Pancreas (tissue), 10 donors: Measurements from ENCODE around the gene CDKAL1. TPM values are rescaled to one million over a fixed set of nuclear protein-coding genes. Genes with fewer than 3 reads are reported as not detected.

Source experiments
- ATAC-seq, 4 donors: fragments of 200-7000 bp; cut with Tn5 transposase; one replicate each; pipeline versions ENCODE4 v1.8.0 to v1.9.1; 2020; ENCODE audit warnings: mild to moderate bottlenecking in 4 of 4, moderate library complexity in 4 of 4
- DNase-seq, 6 donors: peaks; one replicate each; pipeline ENCODE4 v3.0.0-alpha.2; 2020
- FAIRE-seq: peaks from 2 replicates; lab custom pipeline; 2012; peaks lifted over from hg19 to GRCh38; lab: Jason Lieb, UNC
- H3K27ac ChIP-seq, 4 donors: fragments of 200-600 bp; sonication (generic); 1 replicate in 3 of 4; 2 replicates in 1 of 4; pipeline versions ENCODE4 v1.5.0 to v1.8.0; 2020
- H3K27me3 ChIP-seq, 4 donors: fragments of 200-600 bp; one replicate each; pipeline ENCODE4 v1.8.0; 2021
- H3K36me3 ChIP-seq, 3 donors: fragments of 200-600 bp; sonication (generic) in 1 of 3; one replicate each; pipeline versions ENCODE4 v1.5.0 to v1.8.0; 2020 to 2021
- H3K4me1 ChIP-seq, 3 donors: fragments of 200-600 bp; one replicate each; pipeline ENCODE4 v1.8.0; 2021
- H3K4me3 ChIP-seq, 4 donors: fragments of 200-600 bp; sonication (generic) in 2 of 4; one replicate each; pipeline versions ENCODE4 v1.5.0 to v1.8.0; 2020 to 2021
- H3K9me3 ChIP-seq, 4 donors: fragments of 200-600 bp; one replicate each; pipeline ENCODE4 v1.8.0; 2021
- WGBS, 2 donors: extraction: QIAGEN DNeasy Blood & Tissue Kit; methylation state at CpG; one replicate each; pipeline ENCODE4 v1.1.7; 2013; 5-methylcytosine and 5-hydroxymethylcytosine counted together
- intact Hi-C, 3 donors: fragments of 100-400 bp; cut with DNase I; formaldehyde crosslinking; loops; one replicate each; pipeline versions ENCODE4 v1.11.1 to v1.14.2; 2022
- polyA plus RNA-seq, 2 donors: library from polyadenylated mRNA; stranded (reverse); fragments of 200-250 nt; gene quantifications; one replicate each; pipeline ENCODE4 v1.2.3, GENCODE V29; 2013
- total RNA-seq, 6 donors: library from RNA; stranded (reverse); fragmentation: NEBNext Ultra II Directional in 4 of 6; extraction: Animal tissue kit (Norgen Biotek cat#: 25700) in 4 of 6; gene quantifications; one replicate each; pipeline versions ENCODE4 v1.2.1 to v1.2.4, GENCODE V29; 2021 to 2023
- TF ChIP-seq, protein P1 (sequence below), 4 donors: fragments of 200-600 bp; sonication (generic) in 3 of 4; IDR thresholded peaks; one replicate each; pipeline versions ENCODE4 v1.5.0 to v1.8.0; 2021; ENCODE audit warnings: antibody characterized with exemption in 4 of 4
- donor health status: healthy with polysubstance abuse.
- donor health status: DM: no; HTN: no; CAD: no; lungs with moderate emphysema.
- donor health status: DM: no; HTN: no; CAD: no.
- donor health status: control.
- donor health status: control.
- donor health status: Bipolar disorder and iron deficiency.
- donor health status: DM: yes; HTN: yes; CAD: no.
- donor health status: DM: no; HTN: no; CAD: no.
- donor health status: DM: no; HTN: no; CAD: no.
- donor health status: DM: yes; HTN: yes; CAD: no.

The CDKAL1 gene
- total and polyA plus RNA-seq, 8 donors = 3.3 to 11.7 (median 8.2) TPM

GRCh38 chr6:20929283-20929682 is 395.0 kb downstream of the CDKAL1 start:
- no peak for DNase-seq
- intact Hi-C loops = no loop called here
- H3K27me3 ChIP-seq = no peaks in the 10 kb centered on the region
- no peak for ATAC-seq
- H3K4me3 ChIP-seq = no peak overlapping the region
- no peaks in the 10 kb centered on the region for H3K36me3 ChIP-seq
- H3K9me3 ChIP-seq = no peaks in the 10 kb centered on the region
- 80 to 82% methylated on average over 4 of the region's 4 CpGs for WGBS, 2 donors
- no peak overlapping the region for H3K27ac ChIP-seq
- TF ChIP-seq, protein P1, sequence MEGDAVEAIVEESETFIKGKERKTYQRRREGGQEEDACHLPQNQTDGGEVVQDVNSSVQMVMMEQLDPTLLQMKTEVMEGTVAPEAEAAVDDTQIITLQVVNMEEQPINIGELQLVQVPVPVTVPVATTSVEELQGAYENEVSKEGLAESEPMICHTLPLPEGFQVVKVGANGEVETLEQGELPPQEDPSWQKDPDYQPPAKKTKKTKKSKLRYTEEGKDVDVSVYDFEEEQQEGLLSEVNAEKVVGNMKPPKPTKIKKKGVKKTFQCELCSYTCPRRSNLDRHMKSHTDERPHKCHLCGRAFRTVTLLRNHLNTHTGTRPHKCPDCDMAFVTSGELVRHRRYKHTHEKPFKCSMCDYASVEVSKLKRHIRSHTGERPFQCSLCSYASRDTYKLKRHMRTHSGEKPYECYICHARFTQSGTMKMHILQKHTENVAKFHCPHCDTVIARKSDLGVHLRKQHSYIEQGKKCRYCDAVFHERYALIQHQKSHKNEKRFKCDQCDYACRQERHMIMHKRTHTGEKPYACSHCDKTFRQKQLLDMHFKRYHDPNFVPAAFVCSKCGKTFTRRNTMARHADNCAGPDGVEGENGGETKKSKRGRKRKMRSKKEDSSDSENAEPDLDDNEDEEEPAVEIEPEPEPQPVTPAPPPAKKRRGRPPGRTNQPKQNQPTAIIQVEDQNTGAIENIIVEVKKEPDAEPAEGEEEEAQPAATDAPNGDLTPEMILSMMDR (IDR thresholded peaks at IDR 0.05) = no peak
- peaks cover 0 to 9% (median 5%) of the 10 kb centered on the region in 3 donors for H3K4me1 ChIP-seq
- FAIRE-seq = no peak

DNA sequence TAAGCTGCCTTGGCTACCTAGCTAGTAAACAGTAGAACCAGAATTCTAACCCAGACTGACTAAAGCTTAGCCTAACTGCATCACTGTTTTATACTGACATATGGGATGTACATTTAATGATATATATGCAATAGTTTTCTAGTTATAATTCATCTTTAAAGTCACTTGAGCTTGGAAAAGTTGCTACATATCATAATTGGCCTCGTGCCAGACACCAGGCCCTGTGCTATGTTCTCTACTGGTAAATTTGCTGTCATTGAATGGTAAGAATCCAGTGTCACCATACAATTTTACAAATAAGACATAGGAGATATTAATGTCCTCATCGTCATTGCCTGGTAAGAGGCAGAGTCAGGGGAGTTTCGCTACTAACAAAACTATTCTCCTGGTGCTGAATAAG is 396.8 kb downstream of the CDKAL1 start:
- DNase-seq (no peak), ATAC-seq (no peak), FAIRE-seq (no peak)
- no peaks in the 10 kb centered on the region for H3K9me3 ChIP-seq
- H3K27ac ChIP-seq = no peak overlapping the region
- intact Hi-C loops = no loop called here
- no peak overlapping the region for H3K4me3 ChIP-seq
- peaks cover 0 to 9% (median 5%) of the 10 kb centered on the region in 3 donors for H3K4me1 ChIP-seq
- TF ChIP-seq, protein P1 (IDR thresholded peaks at IDR 0.05) = no peak
- no peaks in the 10 kb centered on the region for H3K36me3 ChIP-seq
- H3K27me3 ChIP-seq = no peaks in the 10 kb centered on the region
- 78 to 88% methylated on average over 3 of the region's 3 CpGs for WGBS, 2 donors

DNA sequence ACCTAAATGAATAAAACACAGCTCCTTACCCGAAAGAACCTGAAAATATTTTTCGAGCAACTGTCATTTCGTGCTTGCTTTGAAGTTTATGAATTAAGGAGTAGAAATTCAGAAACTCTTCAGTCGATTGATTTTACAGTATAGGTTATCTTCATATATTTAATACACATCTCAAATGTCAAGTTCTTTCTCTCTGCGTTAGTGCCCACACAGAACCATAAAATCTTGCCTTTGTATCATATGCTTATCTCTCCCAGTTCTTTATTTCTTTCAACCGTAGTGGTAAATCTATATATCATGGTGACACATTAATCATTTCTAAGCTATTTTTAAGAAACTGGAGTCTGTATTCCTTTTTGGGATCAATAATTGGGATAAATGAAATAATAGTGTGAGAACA is 397.5 kb downstream of the CDKAL1 start:
- Histone ChIP-seq H3K27me3 (no peaks in the 10 kb centered on the region), H3K9me3 (no peaks in the 10 kb centered on the region), H3K36me3 (no peaks in the 10 kb centered on the region), H3K27ac (no peak overlapping the region), H3K4me3 (no peak overlapping the region), H3K4me1 (peaks cover 0 to 9% (median 5%) of the 10 kb centered on the region in 3 donors)
- no peak for DNase-seq
- ATAC-seq = no peak
- TF ChIP-seq, protein P1 (IDR thresholded peaks at IDR 0.05) = no peak
- intact Hi-C loops = no loop called here
- no peak for FAIRE-seq
- 92% methylated on average over 6 of the region's 6 CpGs for WGBS, 2 donors

DNA sequence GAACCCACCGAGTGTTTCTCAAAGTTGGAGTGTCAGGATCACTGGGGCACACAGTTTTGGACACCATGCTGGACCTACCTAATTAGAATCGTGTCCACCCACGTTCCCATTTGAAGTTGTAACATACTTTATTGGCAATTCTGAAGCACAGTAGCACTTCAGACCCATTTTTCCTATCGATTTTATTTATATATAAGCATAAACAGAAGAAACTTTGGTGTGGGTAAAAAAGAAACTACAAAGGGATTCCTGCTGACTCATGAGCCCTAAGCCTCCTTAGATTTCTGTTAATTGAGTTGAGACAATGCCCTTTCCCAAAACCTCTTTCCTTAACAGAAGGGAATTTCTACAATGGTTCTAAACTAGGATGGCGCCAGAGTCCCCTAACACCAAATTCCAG is 398.0 kb downstream of the CDKAL1 start:
- Histone ChIP-seq H3K4me1 (peaks cover 0 to 9% (median 5%) of the 10 kb centered on the region in 3 donors), H3K4me3 (no peak overlapping the region), H3K36me3 (no peaks in the 10 kb centered on the region), H3K9me3 (no peaks in the 10 kb centered on the region), H3K27ac (no peak overlapping the region), H3K27me3 (no peaks in the 10 kb centered on the region)
- ATAC-seq (no peak), FAIRE-seq (no peak), DNase-seq (no peak)
- intact Hi-C loops = no loop called here
- TF ChIP-seq, protein P1 (IDR thresholded peaks at IDR 0.05) = no peak
- 95 to 96% methylated on average over 5 of the region's 5 CpGs for WGBS, 2 donors

DNA sequence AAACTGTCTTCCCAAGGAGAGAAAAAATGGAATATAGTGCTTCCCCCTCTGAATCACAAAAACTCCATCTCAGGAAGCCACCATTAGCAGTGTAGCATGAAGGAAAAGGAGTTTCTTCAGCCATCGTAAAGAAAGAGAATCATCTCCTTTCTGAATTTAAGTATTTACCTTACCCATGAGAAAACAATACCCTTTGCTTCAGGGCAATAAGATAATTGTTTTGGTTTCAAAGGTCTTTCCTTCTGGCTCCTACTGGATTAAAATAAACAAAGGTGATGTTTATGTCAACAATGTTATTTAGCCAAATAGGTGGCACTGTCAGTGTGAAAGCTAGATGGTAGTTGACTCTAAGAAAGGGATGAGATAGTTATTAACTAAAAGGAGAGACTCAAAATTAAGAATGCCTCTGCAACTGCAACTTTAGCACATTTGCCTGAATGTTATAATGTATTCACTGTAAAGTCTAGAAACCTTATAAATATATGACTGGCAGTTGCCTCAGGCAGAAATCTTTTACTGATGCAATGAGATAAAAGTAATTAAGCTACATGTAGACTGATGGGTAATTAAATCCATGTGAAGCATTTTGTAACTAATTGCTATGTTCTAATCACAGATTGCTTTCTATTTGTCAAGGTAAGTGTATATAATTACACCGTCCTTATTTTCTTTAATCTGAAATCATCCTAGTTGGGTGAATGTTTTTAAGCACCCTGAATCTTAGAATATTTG is 399.0 kb downstream of the CDKAL1 start:
- no peak for DNase-seq
- FAIRE-seq = no peak
- intact Hi-C loops = no loop called here
- no peak overlapping the region for H3K27ac ChIP-seq
- no peaks in the 10 kb centered on the region for H3K27me3 ChIP-seq
- H3K4me1 ChIP-seq = peaks cover 0 to 9% (median 5%) of the 10 kb centered on the region in 3 donors
- no peak overlapping the region for H3K4me3 ChIP-seq
- H3K36me3 ChIP-seq = no peaks in the 10 kb centered on the region
- WGBS, 2 donors = 61 to 79% methylated on average over 2 of the region's 2 CpGs
- H3K9me3 ChIP-seq = no peaks in the 10 kb centered on the region
- TF ChIP-seq, protein P1 (IDR thresholded peaks at IDR 0.05) = no peak
- ATAC-seq = no peak
